ENCODE data around the gene PCGF2. TPM values are rescaled to one million over a fixed set of nuclear protein-coding genes. Genes with fewer than 3 reads are reported as not detected.
A peak's percentile ranks its signal among the peaks of the same experiment; 100 is the strongest.

Gene PCGF2
- total and polyA plus RNA-seq, 9 of the 15 experiments (the other 6 are each of a cell fraction or from before 2014, with no cell fraction given), result 1.3 to 33.4 (median 7.0) TPM

GRCh38 chr17:38703742-38704605, 44.2 kb downstream of the PCGF2 start (continued):
- TF ChIP-seq THAP7 (CRISPR knock-in tag; IDR thresholded peaks at IDR 0.05) (no peak), TFAP4 (CRISPR knock-in tag; IDR thresholded peaks at IDR 0.05; ENCODE audit: borderline replicate concordance) (peak; percentile 64; the same call in 1 of the 2 replicates), E2F3 (CRISPR knock-in tag; IDR thresholded peaks at IDR 0.05) (0 out of 2 replicates have a peak, but pooled peaks have one; percentile 24), SIN3B (IDR thresholded peaks at IDR 0.05; ENCODE audit: low read depth) (no peak), HMBOX1 (IDR thresholded peaks at IDR 0.05) (0 out of 2 replicates have a peak, but pooled peaks have one; percentile 36), POLR2B (IDR thresholded peaks at IDR 0.05; ENCODE audit: low read depth, partially characterized antibody) (peak; percentile 13), ZNF592 (IDR thresholded peaks at IDR 0.05) (peak; percentile 57), TBP (optimal IDR thresholded peaks at IDR 0.05; ENCODE audit: low read depth, low read length) (peak; percentile 81), FOXP4 (CRISPR knock-in tag; IDR thresholded peaks at IDR 0.05; ENCODE audit: borderline replicate concordance) (no peak), TEAD4 (IDR thresholded peaks at IDR 0.05; ENCODE audit: low read length) (peak; percentile 35; the same call in 1 of the 2 replicates), TEAD4 (CRISPR knock-in tag; IDR thresholded peaks at IDR 0.05; ENCODE audit: borderline replicate concordance) (no peak), TCF7 (IDR thresholded peaks at IDR 0.05; ENCODE audit: borderline replicate concordance) (peak; percentile 84; the same call in 1 of the 2 replicates), ZNF449 (CRISPR knock-in tag; IDR thresholded peaks at IDR 0.05) (no peak), MTA3 (IDR thresholded peaks at IDR 0.05; ENCODE audit: borderline replicate concordance) (peak; percentile 46; the same call in 1 of the 2 replicates)

All from K562 (cell line).